Upper lobe of left lung (tissue), 4 donors: ENCODE data around the gene TCF25.

Experiments used
- EP300 ChIP-seq, 4 donors: sonication (generic); formaldehyde crosslinking; IDR thresholded peaks; one replicate each; pipeline ENCODE4 v1.5.1; 2017; ENCODE audit warnings: antibody characterized with exemption in 4 of 4, control low read depth in 2 of 4
- POLR2A ChIP-seq, 4 donors: fragments of 450-650 bp; IDR thresholded peaks; one replicate each; pipeline ENCODE4 v1.5.1; 2016 to 2017; ENCODE audit warnings: antibody characterized with exemption in 4 of 4, mild to moderate bottlenecking in 2 of 4

DNA sequence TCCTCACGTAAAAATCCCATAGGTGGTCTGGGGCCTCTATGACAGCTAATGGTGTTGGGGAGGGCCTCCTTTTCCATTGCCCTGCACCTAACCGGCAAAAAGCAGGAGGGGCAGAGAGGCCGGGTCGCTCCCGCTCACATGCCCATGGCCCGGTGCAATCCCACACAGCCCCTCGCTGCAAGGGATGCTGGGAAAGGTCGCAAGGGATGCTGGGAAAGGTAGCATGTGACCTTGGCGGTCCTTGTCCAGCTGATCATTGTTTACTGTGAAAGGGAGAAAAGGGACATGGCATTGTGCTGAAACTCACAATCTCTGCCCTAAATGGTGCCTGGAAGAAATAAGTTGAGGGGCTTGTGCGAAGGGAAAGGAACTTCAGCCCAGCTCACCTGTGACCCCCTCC is 85.2 kb downstream of the TCF25 start:
- TF ChIP-seq EP300 (IDR thresholded peaks at IDR 0.05) (no peak), POLR2A (IDR thresholded peaks at IDR 0.05) (no peak)
